ENCODE data around the gene SEPHS1.

- TF ChIP-seq CTCF (IDR thresholded peaks at IDR 0.05) (no peak), POLR2A (IDR thresholded peaks at IDR 0.05) (no peak)
Observed at GRCh38 chr10:13392701-13393100, 44.6 kb upstream of the SEPHS1 start.
